ENCODE results near the gene SHC3.

Gene SHC3

DNA sequence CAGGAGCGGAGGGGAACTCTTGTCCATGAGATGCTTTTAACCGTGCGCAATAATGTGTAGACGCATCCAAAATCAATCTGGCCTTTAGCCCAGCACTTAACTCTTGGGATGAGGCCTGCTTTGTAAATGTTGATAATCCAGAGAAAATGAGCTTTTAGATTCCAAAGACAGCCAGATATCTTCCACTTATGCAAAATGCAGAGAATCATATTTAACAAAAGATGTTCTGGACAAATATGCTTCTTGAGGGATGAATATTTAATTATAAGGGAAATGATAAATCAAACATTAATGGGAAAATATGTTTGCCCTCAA, 181.7 kb downstream of the SHC3 start:
- FAIRE-seq: no peak

- FAIRE-seq: no peak
Measured at GRCh38 chr9:88996046-88996920, 182.3 kb downstream of the SHC3 start.

DNA sequence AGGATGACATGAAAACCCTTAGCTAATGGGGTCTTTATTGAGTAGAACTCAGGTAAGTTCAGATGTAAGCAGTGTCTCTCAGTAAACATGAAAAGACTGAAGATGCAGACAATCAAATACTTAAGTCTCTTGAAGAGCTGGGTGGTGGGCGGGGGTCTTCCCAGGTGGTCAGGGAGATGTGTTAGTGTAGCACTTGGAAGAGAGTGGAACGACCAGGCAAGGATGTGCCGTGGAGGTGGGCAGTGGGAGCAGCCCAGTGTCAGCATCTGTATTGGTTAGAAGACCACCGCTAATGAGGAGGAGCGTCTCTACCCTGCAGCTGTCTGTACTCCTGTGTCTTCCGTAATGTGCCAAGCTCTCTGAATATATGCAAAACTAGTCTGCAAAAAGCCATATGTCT, 183.0 kb downstream of the SHC3 start:
- no peak for FAIRE-seq

GRCh38 chr9:88995200-88995577, 183.4 kb downstream of the SHC3 start:
- FAIRE-seq: no peak

- peak; percentile 99 for FAIRE-seq
Measured at GRCh38 chr9:88994469-88995199, 184.0 kb downstream of the SHC3 start.

DNA sequence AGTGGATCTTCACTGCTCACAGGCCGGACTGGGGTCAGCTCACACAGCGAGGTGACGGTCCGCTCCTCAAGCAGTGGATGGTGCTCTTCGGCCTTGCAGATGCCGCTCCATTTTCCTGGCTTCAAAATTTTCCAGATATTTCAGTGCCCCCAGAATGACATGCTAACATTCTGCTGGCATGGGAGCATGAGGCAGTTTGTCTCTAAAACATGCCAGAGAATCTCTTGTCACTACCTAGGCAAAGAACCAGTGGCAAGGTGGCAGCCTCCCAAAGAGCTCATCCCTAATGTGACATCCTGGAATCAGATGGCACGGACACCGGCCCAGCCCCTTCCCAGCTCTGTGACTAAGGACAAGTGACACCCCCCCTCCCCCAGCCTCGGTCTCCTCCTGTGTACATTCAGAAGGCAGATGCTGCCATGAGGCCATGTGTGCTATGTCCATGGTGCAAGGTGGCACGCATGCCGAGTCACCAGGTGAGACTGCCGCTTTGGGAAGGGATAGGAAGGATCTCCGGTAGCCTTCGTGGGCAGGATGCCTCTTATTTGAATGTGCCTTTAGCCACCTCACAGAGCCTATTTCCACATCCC, 184.7 kb downstream of the SHC3 start:
- FAIRE-seq: no peak

GRCh38 chr9:88993327-88993726, 185.3 kb downstream of the SHC3 start:
- FAIRE-seq: no peak

GRCh38 chr9:88992556-88992955, 186.1 kb downstream of the SHC3 start:
- FAIRE-seq: no peak

DNA sequence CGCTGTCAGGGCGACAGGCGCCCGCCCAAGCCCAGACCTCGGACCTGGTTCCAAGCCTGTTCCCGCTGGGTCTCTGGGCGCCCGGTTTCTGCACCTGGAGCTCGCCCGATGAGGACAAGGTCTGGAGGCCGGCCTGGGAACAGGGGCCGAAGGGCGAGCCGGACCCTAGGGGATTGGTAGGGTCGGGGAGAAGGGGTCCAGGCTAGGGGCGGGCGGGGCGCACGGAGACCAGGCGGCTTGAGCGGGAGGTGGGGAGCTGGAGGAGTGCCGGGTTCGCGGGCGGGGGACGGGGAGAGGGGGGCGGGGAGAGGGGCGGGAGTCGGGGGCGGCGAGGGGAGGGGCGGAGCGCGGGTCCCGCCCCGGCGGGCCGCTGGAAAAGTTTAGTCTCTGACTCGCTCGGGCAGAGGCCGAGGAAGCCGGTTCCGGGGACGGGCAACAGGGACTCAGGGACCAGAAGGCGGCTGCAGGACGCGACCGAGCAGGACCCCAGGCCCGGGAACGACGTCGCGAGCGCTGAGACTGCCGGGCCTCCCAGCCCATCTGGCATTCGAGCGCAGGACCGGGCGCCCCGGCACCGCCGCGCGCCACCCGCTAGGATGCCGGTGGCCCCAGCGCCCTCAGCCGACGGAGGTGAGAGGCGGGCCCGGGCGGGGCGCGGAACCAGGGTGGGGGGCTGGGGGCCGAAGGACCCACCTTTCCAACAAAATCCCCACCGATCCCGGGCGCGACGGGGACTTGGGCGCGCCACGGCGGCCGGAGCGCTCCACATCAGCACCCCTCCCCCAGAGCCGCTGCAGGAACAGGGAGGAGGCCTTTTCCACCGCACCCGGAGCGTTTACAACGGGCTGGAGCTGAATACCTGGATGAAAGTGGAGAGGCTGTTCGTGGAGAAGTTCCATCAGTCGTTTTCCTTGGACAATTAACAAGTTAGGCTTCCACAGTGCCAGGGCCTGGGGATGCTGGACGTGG, 187.3 kb downstream of the SHC3 start, which contains the start of gene S1PR3:
Gene S1PR3 (plus strand): TSS at position 403 of the 969 bp plus-strand sequence. CDS start 9,733 bp downstream, outside the sequence.
- FAIRE-seq: no peak

DNA sequence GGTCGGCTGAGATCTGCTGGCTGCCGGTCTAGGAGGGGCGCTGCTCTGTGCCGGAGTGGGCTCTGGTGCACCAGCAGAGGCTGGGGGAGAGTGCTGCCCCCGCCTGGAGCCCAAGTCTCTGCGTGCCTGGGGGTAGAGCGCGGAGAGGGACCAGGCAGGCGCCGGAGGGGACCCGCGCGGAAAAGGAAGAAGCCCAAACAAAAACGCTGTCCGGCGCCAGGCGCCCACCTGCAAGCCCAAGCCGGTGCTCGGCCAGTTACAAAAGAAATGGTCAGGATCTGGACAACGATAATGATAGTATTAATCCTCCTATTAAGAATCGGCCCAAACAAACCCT, 187.9 kb downstream of the SHC3 start:
- FAIRE-seq: no peak

DNA sequence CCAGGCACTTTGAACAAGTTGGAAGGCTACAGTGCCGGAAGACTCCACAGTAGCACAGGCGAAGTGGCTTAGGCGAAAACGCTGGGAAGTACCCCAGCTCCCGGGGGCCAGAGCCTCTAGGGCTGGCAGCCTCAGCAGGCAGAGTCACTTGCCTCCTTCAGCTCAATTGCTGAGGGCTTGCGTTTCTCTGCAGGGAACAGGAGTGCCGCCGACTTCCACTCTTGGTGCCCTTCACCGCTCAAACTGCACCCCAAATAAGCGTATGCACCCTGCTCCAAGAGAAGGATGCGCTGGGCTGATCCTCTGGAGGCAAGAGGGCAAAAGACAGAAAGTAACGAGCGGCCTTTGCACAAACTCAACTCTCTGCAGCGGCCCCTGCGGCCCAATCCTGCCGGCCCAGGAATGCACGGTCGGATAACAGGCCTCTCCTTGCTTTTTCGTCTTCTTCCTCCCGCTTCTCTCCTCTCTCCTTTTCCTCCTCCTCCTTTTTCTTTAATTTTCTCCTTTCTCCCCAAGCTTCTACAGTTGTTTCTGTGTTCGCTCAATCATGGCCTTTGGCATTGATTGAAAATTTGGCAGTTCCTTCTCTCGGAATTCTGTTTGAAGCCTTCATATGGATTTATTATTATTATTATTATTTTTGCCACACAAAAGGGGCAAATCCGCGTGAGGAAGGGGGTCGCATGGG, 188.4 kb downstream of the SHC3 start:
- FAIRE-seq: no peak

DNA sequence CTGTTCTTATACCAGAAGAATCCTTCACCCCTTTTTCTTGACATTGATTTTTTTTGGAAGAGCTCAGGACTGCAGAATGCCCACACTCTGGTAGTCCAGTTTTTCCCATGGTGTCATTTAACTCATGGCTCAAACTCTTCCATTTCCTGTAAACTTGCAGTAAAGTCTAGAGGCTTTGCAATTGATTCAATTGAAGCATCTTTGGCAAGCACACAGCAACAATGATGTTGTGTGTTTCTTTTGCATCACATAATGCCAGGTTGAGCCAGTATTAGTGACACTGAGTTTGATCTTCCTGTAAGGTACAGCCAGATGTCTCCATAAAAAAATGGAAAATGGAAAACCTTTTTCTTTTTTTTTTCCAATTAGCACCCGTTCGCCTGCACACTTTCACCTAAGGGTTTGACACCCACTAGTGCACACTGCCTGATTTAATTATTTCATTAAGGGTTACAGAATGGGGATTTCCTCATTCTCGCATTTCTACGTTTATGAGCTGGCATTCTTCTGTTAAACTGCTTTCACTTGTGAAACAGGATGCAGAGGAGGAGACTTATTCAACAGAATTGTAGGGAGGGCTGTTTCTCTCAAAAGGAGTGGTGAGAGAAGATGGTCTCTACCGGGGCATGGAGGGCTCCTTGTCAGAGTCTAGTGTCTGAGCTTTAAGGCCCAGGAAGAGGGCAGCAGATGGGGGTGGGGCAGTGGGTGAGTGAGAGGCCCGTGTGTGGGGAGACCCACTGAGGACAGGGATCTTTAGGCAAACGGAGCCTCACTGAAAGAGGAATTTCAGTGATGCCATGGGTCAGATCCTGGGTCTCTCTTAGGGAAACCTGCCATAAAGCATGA, 189.6 kb downstream of the SHC3 start:
- no peak for FAIRE-seq

GRCh38 chr9:88987661-88988060, 191.0 kb downstream of the SHC3 start:
- no peak for FAIRE-seq

DNA sequence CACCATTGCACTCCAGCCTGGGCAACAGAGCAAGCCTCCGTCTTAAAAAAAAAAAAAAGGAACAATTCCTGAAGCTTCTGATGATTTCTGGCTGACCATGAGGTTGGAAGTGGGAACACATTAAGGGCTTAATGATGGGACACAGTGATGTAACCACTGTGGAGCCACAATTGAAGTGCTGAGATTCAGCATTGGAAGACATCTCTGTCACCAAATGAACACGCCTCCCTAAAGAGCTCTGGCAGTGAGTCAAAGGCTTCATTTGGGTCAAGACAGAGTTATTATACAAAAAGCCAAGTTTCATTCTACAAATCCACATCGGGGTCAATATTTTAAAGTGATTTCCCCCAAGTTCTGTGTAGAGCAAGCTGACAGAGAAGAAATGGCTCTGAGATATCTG, 191.8 kb downstream of the SHC3 start:
- no peak for FAIRE-seq

DNA sequence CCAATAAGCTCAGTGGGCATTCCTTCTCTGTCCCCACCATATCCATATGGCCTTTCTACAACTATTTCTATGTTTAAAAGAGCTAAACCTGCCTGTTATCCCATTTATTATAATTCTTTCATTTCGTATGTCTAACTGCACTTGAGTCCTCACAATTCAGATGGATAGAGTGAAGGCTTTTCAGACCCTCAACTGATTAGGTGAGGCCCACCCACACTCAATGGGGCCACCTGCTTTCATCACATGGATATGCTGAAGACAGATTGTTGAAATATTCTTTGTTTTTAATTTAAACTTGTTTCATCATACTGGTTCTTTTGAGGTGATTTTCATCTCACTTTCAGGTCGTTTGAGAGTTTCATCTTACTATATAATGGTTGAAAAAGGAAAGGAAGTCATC, 193.0 kb downstream of the SHC3 start:
- FAIRE-seq: no peak

GRCh38 chr9:88984543-88984883, 194.1 kb downstream of the SHC3 start:
- no peak for FAIRE-seq

- FAIRE-seq: no peak
Measured at GRCh38 chr9:88983865-88984542, 194.6 kb downstream of the SHC3 start.

GRCh38 chr9:88980740-88981203, 197.8 kb downstream of the SHC3 start:
- no peak for FAIRE-seq

GRCh38 chr9:88979791-88980190, 198.8 kb downstream of the SHC3 start:
- FAIRE-seq: no peak

DNA sequence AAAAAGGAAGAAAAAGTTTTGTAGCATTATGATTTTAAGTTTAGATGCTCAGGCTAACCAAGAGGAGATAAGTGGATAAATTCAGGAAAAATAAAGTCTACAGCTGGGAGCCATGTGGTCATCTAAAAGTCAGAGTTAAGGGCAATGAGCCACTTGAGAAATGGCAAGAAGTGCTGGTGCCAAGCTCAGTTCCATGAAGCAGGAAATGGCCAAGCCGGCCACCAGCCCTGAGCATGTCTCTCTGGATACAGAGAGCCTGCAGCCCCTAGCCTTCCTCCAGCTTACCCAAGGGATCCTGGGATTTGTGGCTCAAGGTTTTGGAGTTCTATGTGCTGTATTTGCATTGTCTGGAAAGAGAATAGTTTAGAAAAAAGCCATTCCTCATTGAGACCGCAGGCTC, 199.6 kb downstream of the SHC3 start:
- no peak for FAIRE-seq

GRCh38 chr9:88978034-88978433, 200.6 kb downstream of the SHC3 start:
- FAIRE-seq: no peak
